GM13976 (cell line): ENCODE data around the gene OR2T3.
"Not testable (repeated sequence)": the region's sequence is repeated elsewhere in the genome, so short reads cannot be mapped to it uniquely, and the experiment has no call there.

Source experiments
- DNase-seq: peaks from one replicate; pipeline ENCODE4 v3.0.0; 2012; ENCODE audit warnings: low spot score
- CTCF ChIP-seq: IDR thresholded peaks from 2 replicates; pipeline ENCODE4 v1.5.1; 2012; ENCODE audit warnings: borderline replicate concordance, mild to moderate bottlenecking; ENCODE audit not compliant: insufficient read depth; ENCODE audit errors: extremely low read depth, missing control alignments, control extremely low read depth
- in situ Hi-C: fragments of 300-500 bp; cut with MboI; formaldehyde crosslinking; loops from one replicate; pipeline ENCODE4 v1.12.0; 2022; ENCODE audit warnings: low sequenced_read_pairs, mixed read lengths, inconsistent platforms; ENCODE audit not compliant: unreplicated experiment

OR2T3 gene

DNA sequence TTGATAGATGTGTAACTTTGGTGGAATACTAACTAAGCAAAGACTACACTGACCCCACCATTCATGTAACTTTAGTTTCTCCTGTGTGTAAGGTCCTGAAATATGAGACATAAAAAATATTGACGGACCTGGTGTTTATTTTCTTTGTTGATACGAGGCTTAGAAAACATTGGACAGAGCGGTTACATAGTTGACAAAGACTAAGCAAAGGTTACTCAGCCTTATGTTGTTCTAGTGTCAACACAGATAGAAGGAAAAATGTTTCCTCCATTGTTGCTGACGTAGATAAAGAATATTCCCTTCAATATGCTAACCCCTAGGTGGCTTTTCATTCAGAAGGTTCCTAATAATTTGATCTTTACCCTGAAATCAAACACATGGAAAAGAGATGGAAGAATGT is 18.1 kb upstream of the OR2T3 start:
- DNase-seq, in situ Hi-C loops: not testable (repeated sequence)

DNA sequence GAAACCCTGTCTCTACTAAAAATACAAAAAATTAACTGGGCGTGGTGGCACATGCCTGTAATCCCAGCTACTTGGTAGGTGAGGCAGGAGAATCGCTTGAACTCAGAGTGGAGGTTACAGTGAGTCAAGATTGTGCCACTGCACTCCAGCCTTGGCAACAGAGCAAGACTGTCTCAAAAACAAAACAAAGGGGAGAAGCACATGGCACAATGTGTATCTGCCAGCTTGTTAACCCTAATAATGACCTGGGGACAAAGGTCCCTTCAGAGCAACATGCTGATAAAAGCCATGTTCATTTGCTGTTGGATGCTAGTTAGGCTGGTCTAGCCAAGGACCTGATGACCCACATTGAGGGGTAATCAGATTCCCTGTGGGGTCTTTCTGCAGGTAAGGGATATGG is 16.5 kb upstream of the OR2T3 start:
- in situ Hi-C loops, DNase-seq: not testable (repeated sequence)

DNA sequence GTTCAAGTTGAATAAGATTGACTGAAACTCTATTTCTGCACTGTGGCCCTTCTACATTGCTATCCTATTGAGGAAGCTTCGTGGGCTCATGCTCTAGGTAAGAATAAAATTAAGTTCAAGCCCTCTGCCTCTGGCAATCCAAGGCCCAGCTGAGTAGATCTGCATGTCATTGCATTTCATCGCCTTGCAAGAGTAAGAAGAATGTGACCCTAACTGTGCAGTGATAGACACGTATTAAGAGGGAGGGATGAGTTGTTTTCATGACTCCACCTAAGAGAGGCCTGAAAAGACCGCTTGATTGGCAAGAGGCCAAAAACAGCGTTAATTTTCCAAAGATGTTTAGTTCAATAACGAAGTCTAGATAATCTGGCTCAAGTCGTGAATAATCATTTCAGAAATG is 14.0 kb upstream of the OR2T3 start:
- DNase-seq, in situ Hi-C loops: not testable (repeated sequence)

DNA sequence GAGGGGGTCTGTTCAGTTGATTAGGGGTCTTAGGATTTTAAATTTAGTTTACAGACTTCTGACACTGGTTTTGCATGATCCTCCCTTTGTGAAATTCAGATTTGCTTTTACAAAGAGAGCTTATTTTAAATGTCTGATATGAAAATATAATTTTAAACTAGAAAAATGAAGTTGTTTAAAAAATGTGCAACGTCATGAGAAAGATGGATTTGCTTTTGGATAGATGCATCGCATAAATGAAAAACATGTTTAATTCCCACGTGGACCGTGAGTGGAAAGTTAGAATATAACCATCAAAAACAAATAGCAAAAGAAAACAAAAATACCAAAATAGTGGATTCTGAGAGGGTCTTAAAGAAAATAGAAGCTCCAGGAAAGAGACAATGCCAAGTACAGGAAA is 2.0 kb upstream of the OR2T3 start:
- in situ Hi-C loops = no loop called here
- DNase-seq = no peak
- TF ChIP-seq CTCF = no peak

DNA sequence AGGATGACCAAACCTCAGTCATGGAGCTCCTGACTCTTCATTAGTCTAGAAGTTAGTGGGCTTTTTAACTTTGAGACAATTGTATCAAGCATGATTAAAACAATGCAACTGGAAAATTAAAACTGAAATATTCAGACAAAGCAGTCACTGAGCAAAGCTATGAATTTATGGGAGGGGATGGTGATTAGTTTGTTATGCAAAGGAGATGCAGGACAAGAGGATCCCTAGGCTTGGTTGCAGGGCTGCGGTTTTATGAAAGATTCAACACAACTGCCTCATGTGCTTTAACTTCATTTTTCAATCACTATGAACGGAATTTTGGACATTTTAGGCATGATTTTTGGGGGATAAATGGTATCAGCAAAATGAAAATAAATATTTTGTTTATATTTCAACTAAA is 1.0 kb upstream of the OR2T3 start:
- in situ Hi-C loops, DNase-seq: not testable (repeated sequence)

DNA sequence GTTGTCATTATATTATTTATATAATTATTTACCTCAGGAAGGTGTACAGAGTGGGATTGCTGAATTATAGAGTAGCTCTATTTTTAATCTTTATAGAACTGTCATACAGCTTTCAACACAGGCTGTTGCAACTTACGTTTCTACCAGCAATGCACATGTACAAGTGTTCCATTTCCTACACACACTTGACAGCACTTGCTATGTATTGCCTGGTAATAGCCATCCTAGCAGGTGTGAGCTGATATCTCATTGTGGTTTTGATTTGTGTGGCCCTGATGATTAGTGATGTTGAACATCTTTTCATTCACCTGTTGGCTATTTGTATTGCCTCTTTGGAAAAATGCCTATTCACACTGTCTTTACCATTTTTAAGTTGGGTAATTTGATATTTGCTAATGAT is 2.5 kb downstream of the OR2T3 start:
- DNase-seq, in situ Hi-C loops: not testable (repeated sequence)

- in situ Hi-C loops = not testable (repeated sequence)
Observed at GRCh38 chr1:248481686-248482579, 8.8 kb downstream of the OR2T3 start.

DNA sequence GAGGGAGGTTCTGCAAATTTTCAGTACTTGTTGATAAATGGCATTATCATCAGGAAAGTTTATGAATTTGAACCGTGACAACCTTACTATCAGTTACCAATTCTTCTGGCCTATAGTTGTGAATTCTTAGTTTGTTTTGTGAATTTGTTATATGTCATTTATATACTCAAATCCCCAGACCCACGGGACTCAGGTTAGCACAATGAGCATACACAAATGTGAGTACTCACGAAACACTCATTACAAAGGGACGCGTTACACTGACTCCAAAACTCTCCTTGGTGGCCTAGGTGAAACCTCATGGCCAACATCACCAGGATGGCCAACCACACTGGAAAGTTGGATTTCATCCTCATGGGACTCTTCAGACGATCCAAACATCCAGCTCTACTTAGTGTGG is 15.1 kb downstream of the OR2T3 start, which contains the start of gene OR2T5:
Gene OR2T5 (plus strand): TSS at position 301 of the 400 bp plus-strand sequence. CDS start 0 bp downstream, at position 301.
- DNase-seq, in situ Hi-C loops: not testable (repeated sequence)

More at GRCh38 chr1:248481686-248482579, 8.8 kb downstream of the OR2T3 start:
- DNase-seq = peak; percentile 1

GRCh38 chr1:248496661-248497060 is 23.5 kb downstream of the OR2T3 start:
- DNase-seq, in situ Hi-C loops: not testable (repeated sequence)

- in situ Hi-C loops = not testable (repeated sequence)
Observed at GRCh38 chr1:248500305-248501035, 27.3 kb downstream of the OR2T3 start.

DNA sequence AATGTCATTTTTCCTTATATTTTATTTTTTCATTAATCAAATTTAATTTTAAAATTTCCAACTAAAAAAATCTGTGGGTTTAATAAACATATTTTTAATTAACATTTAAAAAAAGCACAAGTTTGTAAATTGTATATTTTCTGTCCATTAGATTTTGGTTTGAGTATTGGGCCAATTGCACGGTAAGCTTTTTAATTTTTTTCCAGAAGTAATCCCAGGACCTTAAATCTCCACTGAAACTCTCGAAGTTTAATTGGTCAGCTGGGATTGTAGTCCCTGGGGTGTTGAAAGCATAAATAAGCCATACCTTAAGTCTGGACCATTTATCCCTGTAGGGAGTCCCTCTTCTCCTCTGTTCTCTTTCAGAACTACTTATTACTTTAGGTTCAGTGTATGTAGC is 34.6 kb downstream of the OR2T3 start, which contains the start of gene OR2G6:
Gene OR2G6 (plus strand): TSS at position 301 of the 400 bp plus-strand sequence. CDS start 13,574 bp downstream, outside the sequence.
- in situ Hi-C loops, DNase-seq: not testable (repeated sequence)

More at GRCh38 chr1:248500305-248501035, 27.3 kb downstream of the OR2T3 start:
- DNase-seq = not testable (repeated sequence)

DNA sequence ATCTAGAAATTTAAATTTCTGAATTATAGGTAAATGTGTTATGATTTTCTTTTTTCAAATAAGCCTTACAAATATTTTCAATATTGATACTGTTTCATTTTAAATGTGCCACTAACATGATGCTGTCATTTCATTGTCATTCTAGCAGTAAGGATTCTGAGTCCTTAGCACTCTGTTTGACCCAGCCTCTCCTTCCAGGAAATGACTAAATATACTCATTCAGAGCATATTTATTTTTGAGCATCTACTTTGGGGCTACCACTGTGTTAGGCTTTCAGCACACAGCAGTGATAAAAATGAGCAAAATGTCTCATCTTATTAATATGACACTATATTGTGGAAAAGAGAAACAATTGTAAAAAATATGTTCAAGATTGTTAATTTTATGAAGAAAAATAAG is 37.1 kb downstream of the OR2T3 start:
- DNase-seq, in situ Hi-C loops: not testable (repeated sequence)

DNA sequence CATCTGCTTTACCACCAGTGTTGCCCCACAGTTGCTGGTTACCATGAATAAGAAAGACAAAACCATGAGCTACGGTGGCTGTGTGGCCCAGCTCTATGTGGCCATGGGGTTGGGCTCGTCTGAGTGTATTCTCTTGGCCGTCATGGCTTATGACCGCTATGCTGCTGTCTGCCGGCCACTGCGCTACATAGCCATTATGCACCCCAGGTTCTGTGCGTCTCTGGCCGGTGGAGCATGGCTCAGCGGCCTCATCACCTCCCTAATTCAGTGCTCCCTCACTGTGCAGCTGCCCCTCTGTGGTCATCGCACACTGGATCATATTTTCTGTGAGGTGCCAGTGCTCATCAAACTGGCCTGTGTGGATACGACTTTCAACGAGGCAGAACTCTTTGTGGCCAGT is 48.7 kb downstream of the OR2T3 start:
- no peak for DNase-seq
- in situ Hi-C loops = no loop called here
- TF ChIP-seq CTCF = no peak
